Lung (tissue), 12 donors: ENCODE measurements around the gene LCN12. TPM values are rescaled to one million over a fixed set of nuclear protein-coding genes. Genes with fewer than 3 reads are reported as not detected.

Experiments
- ATAC-seq: fragments of 200-7000 bp; cut with Tn5 transposase; one replicate; pipeline ENCODE4 v1.9.1; 2020; ENCODE audit warnings: moderate number of reproducible peaks; ENCODE audit not compliant: insufficient read depth, low FRiP score
- DNase-seq, 3 donors: peaks; one replicate each; pipeline ENCODE4 v3.0.0-alpha.2; 2013 to 2017
- H3K27ac ChIP-seq, 2 donors: one replicate each; pipeline ENCODE4 v1.5.1; 2013; ENCODE audit warnings: mild to moderate bottlenecking in 2 of 2, moderate library complexity in 2 of 2, control low read depth in 1 of 2, inconsistent platforms in 1 of 2, low read depth in 1 of 2, low read length in 1 of 2
- H3K27me3 ChIP-seq, 3 donors: one replicate each; pipeline ENCODE4 v1.5.1; 2013; ENCODE audit warnings: low read length in 2 of 3; ENCODE audit not compliant: control insufficient read depth in 3 of 3, insufficient read depth in 3 of 3
- H3K36me3 ChIP-seq, 4 donors: one replicate each; pipeline ENCODE4 v1.5.1; 2013; ENCODE audit warnings: low read length in 4 of 4, mild to moderate bottlenecking in 1 of 4, moderate library complexity in 1 of 4; ENCODE audit not compliant: control insufficient read depth in 4 of 4, insufficient read depth in 4 of 4
- H3K4me1 ChIP-seq, 5 donors: one replicate each; pipeline ENCODE4 v1.5.1; 2013; ENCODE audit warnings: low read length in 5 of 5, mild to moderate bottlenecking in 2 of 5, moderate library complexity in 1 of 5; ENCODE audit not compliant: control insufficient read depth in 5 of 5, insufficient read depth in 5 of 5
- H3K4me3 ChIP-seq: one replicate; pipeline ENCODE4 v1.5.1; 2013; ENCODE audit warnings: mild to moderate bottlenecking, control low read depth, moderate library complexity
- H3K9ac ChIP-seq, 2 donors: one replicate each; pipeline ENCODE4 v1.5.1; 2013; ENCODE audit warnings: low read length in 2 of 2, control low read depth in 1 of 2; ENCODE audit not compliant: insufficient read depth in 1 of 2
- H3K9me3 ChIP-seq, 4 donors: one replicate each; pipeline ENCODE4 v1.5.1; 2013; ENCODE audit warnings: low read length in 3 of 4, mild to moderate bottlenecking in 1 of 4, moderate library complexity in 1 of 4; ENCODE audit not compliant: control insufficient read depth in 4 of 4, insufficient read depth in 3 of 4
- WGBS, 2 donors: extraction: QIAGEN DNeasy Blood & Tissue Kit; methylation state at CpG; one replicate each; pipeline ENCODE4 v1.1.7; 2013; 5-methylcytosine and 5-hydroxymethylcytosine counted together
- polyA plus RNA-seq, 2 donors: library from polyadenylated mRNA; stranded (reverse); fragments of 200-250 nt; gene quantifications; one replicate each; pipeline ENCODE4 v1.2.1, GENCODE V29; 2013
- total RNA-seq, 2 donors: library from RNA; depleted of rRNA in 1 of 2; stranded (reverse); fragments of >200 nt in 1 of 2; gene quantifications; one replicate each; pipeline ENCODE4 v1.2.1, GENCODE V29; 2014 to 2021
- TF ChIP-seq, protein P1 (sequence below): IDR thresholded peaks from 2 replicates; pipeline ENCODE4 v1.5.1; 2012; ENCODE audit warnings: mild to moderate bottlenecking; ENCODE audit errors: control extremely low read depth, extremely low read depth
- donor health status: control.
- donor health status: control.
- donor health status: Bipolar disorder and iron deficiency.
- donor health status: healthy.
- donor health status: DM: yes; HTN: yes; CAD: no.

The LCN12 gene
- total and polyA plus RNA-seq, 4 donors: 0.35 to 6.3 (median 3.2) TPM

DNA sequence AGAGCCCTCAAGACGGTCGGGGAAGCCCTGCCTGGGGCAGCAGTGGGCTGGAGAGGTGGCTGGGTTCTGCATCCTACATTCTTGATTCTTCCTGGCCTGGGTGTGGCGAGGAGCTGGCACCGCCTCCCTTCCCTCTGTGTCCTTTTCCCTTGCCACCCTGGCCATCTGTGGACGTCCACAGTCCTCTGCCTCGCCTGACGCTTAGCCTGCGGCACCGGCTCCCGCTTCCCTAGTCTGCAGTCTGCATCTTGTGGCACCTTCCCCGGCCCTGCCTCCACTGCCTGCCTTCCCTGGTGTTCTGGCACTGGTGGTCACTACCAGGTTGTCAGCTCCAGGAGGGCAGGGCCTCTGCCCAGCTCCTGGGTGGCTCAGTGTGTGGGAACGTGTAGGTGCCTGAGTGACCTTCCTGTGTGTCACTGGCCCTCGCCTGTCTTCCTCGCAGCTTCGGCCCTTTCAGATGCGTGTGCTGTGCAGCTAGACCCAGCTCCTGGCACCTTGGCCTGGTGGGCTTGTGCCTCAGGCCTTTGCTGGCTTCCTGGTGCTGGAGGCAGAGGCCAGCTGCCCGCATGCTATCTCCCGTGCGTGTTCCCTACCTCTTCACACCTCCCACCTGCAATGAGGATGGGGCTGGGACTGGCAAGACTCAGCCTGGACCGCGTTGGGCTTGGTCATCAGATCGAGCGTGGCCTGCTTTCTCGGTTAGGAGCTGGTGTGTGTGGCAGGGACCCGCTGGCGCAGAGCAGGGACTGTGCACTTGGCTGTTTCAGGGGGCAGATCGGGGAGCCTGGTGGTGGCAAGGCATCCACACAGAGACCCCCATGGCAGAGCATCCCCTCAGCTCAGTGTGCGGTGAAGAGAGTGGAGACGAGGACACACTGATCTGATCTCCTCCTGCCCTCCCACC lies 44.8 kb upstream of the LCN12 start:
- no peak for DNase-seq
- Histone ChIP-seq H3K4me3 (no peak overlapping the region), H3K27ac (no peak overlapping the region), H3K27me3 (no peaks in the 10 kb centered on the region), H3K9me3 (no peaks in the 10 kb centered on the region), H3K9ac (no peak overlapping the region), H3K36me3 (peaks cover 0 to 36% (median 7%) of the 10 kb centered on the region in 4 donors), H3K4me1 (peaks cover 0 to 4% (median 0%) of the 10 kb centered on the region in 5 donors)
- 96 to 97% methylated on average over 29 of the region's 29 CpGs for WGBS, 2 donors
- no peak for ATAC-seq
- TF ChIP-seq, protein P1, sequence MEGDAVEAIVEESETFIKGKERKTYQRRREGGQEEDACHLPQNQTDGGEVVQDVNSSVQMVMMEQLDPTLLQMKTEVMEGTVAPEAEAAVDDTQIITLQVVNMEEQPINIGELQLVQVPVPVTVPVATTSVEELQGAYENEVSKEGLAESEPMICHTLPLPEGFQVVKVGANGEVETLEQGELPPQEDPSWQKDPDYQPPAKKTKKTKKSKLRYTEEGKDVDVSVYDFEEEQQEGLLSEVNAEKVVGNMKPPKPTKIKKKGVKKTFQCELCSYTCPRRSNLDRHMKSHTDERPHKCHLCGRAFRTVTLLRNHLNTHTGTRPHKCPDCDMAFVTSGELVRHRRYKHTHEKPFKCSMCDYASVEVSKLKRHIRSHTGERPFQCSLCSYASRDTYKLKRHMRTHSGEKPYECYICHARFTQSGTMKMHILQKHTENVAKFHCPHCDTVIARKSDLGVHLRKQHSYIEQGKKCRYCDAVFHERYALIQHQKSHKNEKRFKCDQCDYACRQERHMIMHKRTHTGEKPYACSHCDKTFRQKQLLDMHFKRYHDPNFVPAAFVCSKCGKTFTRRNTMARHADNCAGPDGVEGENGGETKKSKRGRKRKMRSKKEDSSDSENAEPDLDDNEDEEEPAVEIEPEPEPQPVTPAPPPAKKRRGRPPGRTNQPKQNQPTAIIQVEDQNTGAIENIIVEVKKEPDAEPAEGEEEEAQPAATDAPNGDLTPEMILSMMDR: no peak

DNA sequence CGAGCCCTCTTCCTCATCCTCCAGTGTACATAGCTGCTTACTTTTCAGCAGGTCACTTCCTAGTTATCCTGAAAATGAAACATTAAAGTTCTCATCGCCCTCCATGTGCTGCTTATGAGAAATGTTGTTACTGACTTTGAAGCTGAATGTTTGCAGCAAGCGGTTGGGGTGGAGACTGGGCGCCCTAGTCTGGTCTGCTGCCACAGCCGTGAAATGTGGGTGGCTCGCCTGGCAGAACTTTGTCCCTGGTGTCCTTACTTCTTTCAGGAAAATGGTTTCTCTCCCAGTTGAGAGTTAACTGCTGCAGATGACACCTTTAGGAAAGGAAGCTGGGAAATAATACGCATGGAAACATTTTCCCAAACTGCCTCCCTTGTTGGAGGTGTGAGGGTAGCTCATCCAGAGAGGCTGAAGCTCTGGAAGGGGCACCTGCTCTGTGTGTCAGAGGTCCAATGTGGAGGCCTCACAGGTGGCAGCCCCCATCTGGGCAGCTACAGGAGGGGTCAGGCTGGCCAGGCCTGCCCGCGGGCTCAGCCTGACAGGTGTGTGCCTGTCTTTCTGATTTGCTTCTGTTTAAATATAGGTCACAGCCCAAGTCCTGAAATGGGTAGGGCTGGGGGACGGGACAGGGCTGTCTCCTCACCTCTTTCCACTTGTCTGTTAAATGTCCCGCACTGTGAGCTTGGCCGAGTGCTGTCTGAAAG lies 41.7 kb upstream of the LCN12 start:
- H3K27me3 ChIP-seq: no peaks in the 10 kb centered on the region
- no peak overlapping the region for H3K27ac ChIP-seq
- DNase-seq (no peak), ATAC-seq (no peak)
- 97 to 98% methylated on average over 12 of the region's 12 CpGs for WGBS, 2 donors
- H3K36me3 ChIP-seq: peaks cover 4 to 45% (median 8%) of the 10 kb centered on the region in 4 donors
- H3K9me3 ChIP-seq: no peaks in the 10 kb centered on the region
- no peak overlapping the region for H3K4me3 ChIP-seq
- no peaks in the 10 kb centered on the region for H3K4me1 ChIP-seq
- TF ChIP-seq, protein P1: no peak
- H3K9ac ChIP-seq: no peak overlapping the region

DNA sequence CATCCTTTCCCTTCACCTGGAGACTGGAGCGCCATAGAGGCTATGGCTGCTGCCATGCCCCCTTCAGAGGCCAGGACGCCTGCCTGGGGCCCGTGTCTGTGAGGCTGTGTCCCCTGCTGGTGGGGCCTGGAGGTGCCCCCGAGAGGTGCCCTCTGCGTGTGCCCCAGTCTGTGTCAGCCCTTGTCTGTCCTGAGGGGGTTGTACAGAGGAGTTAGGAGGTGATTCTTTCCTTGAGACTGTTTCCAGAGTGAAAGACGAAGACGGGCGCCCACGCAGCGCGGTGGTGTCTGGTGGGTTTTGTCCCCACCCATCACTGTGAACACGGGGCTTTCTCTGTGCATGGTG lies 41.2 kb upstream of the LCN12 start:
- Histone ChIP-seq H3K4me1 (no peaks in the 10 kb centered on the region), H3K27ac (no peak overlapping the region), H3K36me3 (peaks cover 4 to 45% (median 9%) of the 10 kb centered on the region in 4 donors), H3K4me3 (no peak overlapping the region), H3K27me3 (no peaks in the 10 kb centered on the region), H3K9me3 (no peaks in the 10 kb centered on the region), H3K9ac (no peak overlapping the region)
- TF ChIP-seq, protein P1: no peak
- 91 to 93% methylated on average over 12 of the region's 12 CpGs for WGBS, 2 donors
- DNase-seq (no peak), ATAC-seq (no peak)
